ENCODE data around the gene NALCN.

GRCh38 chr13:101323601-101324000 lies 92.7 kb downstream of the NALCN start:
- TF ChIP-seq CTCF (IDR thresholded peaks at IDR 0.05) (no peak), POLR2AphosphoS5 (IDR thresholded peaks at IDR 0.05) (no peak), POLR2A (IDR thresholded peaks at IDR 0.05) (no peak), EP300 (IDR thresholded peaks at IDR 0.05) (no peak)
